ENCODE data around the gene ZBTB4. TPM values are rescaled to one million over a fixed set of nuclear protein-coding genes. Genes with fewer than 3 reads are reported as not detected.

The ZBTB4 gene
- total and polyA plus RNA-seq, 9 of the 15 experiments (the other 6 are each of a cell fraction or from before 2014, with no cell fraction given): 0.92 to 6.9 (median 3.3) TPM

GRCh38 chr17:7460850-7461660, 18.4 kb downstream of the ZBTB4 start:
- in situ Hi-C loops (cut with MboI): no loop called here
- BruUV-seq (replicated peaks): no TSS peak
- FAIRE-seq: no peak

More at GRCh38 chr17:7460850-7461660, 18.4 kb downstream of the ZBTB4 start:
- DNase-seq (ENCODE audit: extremely low read depth in 1 of 4, low spot score in 3 of 4) (no peak), ATAC-seq (no peak)
- Histone ChIP-seq H3K36me3 (ENCODE audit: control insufficient read depth, insufficient read depth, low read length) (peaks cover 30% of the 10 kb centered on the region; the same call in 1 of the 3 replicates), H3K27ac (ENCODE audit: extremely low read depth, low read depth, low read length) (no peak overlapping the region), H3K27me3 (ENCODE audit: control insufficient read depth in 2 of 2, insufficient read depth in 2 of 2, low read length in 2 of 2) (no peaks in the 10 kb centered on the region), H3K9me1 (ENCODE audit: control insufficient read depth, insufficient read depth, low read length) (no peaks in the 10 kb centered on the region), H4K20me1 (replicated peaks; ENCODE audit: control insufficient read depth, insufficient read depth, low read length) (no peaks in the 10 kb centered on the region), H2AFZ (ENCODE audit: low read depth, low read length) (no peak overlapping the region), H3K9ac (ENCODE audit: insufficient read depth in 1 of 2, low read depth in 2 of 2, low read length in 2 of 2) (no peak overlapping the region), H3K79me2 (ENCODE audit: control insufficient read depth, insufficient read depth, low read length) (no peaks in the 10 kb centered on the region; the same call in 2 of the 3 replicates), H3K4me2 (ENCODE audit: insufficient read depth, low read length) (no peak overlapping the region), H3K4me3 (no peak overlapping the region), H3K4me1 (replicated peaks in 1 of 2; ENCODE audit: control insufficient read depth in 2 of 2, insufficient read depth in 2 of 2, low read length in 2 of 2) (peaks cover 0 to 20% of the 10 kb centered on the region in 2 experiments; a peak in 2 of 5 replicates), H3K9me3 (replicated peaks; ENCODE audit: control insufficient read depth, insufficient read depth, low read depth, low read length) (no peaks in the 10 kb centered on the region)
- TF ChIP-seq CXXC5 (CRISPR knock-in tag; IDR thresholded peaks at IDR 0.05) (no peak), CHCHD3 (CRISPR knock-in tag; IDR thresholded peaks at IDR 0.05) (no peak), TOE1 (IDR thresholded peaks at IDR 0.05; ENCODE audit: borderline replicate concordance) (no peak), TOE1 (CRISPR knock-in tag; IDR thresholded peaks at IDR 0.05; ENCODE audit: borderline replicate concordance, low read depth) (no peak), PRDM10 (IDR thresholded peaks at IDR 0.05; ENCODE audit: partially characterized antibody) (peak; percentile 90)
- 93% methylated on average over 6 of the region's 7 CpGs for WGBS (ENCODE audit: insufficient coverage, low coverage, missing lambda C conversion rate)
- intact Hi-C loops (cut with micrococcal nuclease): no loop called here
- ChIA-PET POLR2A (interaction anchor here (0.6 to 1.5 kb wide), 6 partner anchors 10 to 111 kb away, joined by 3 to 6 read pairs (median 4); no protein-coding TSS in a partner anchor), CTCF (ENCODE audit: low intra/inter-chr PET ratio) (no interaction called here)
